K562 (cell line): Measurements from ENCODE around the gene IRF6. TPM values are rescaled to one million over a fixed set of nuclear protein-coding genes. Genes with fewer than 3 reads are reported as not detected.

ENCODE experiments used
- FOXA3 ChIP-seq, 2 experiments: fragments of 450-650 bp in 1 of 2; sonication (generic) in 1 of 2; formaldehyde crosslinking; IDR thresholded peaks in 1 of 2; conservative IDR thresholded peaks in 1 of 2; 2 replicates each; pipeline versions ENCODE4 v1.4.0 to v1.8.0; 2020 to 2022; ENCODE audit warnings: mild to moderate bottlenecking in 2 of 2, missing genetic modification reagents in 1 of 2
- FOXK2 ChIP-seq, 2 experiments: fragments of 450-650 bp; IDR thresholded peaks in 1 of 2; conservative IDR thresholded peaks in 1 of 2; 2 replicates each; pipeline ENCODE4 v1.6.1; 2016; ENCODE audit warnings: low read depth in 2 of 2, mild to moderate bottlenecking in 1 of 2
- GATAD2B ChIP-seq: fragments of 450-650 bp; IDR thresholded peaks from 2 replicates; pipeline ENCODE4 v1.6.1; 2017; ENCODE audit warnings: mild to moderate bottlenecking, borderline replicate concordance
- HCFC1 ChIP-seq: IDR thresholded peaks from 2 replicates; pipeline ENCODE4 v1.6.1; 2012; ENCODE audit warnings: low read depth, low read length, improper control_type of control experiment
- HDAC8 ChIP-seq: fragments of 450-650 bp; IDR thresholded peaks from 2 replicates; pipeline ENCODE4 v1.6.1; 2016; ENCODE audit warnings: mild to moderate bottlenecking, missing genetic modification characterization, moderate library complexity, missing compliant biosample characterization
- HLTF ChIP-seq: fragments of 450-650 bp; IDR thresholded peaks from 2 replicates; pipeline ENCODE4 v1.6.1; 2016
- IRF2 ChIP-seq: sonication (generic); formaldehyde crosslinking; IDR thresholded peaks from 2 replicates; pipeline ENCODE4 v1.8.1; 2022; ENCODE audit warnings: mild to moderate bottlenecking, missing genetic modification reagents
- KLF16 ChIP-seq: IDR thresholded peaks from 2 replicates; pipeline ENCODE4 v1.6.1; 2016; ENCODE audit warnings: antibody characterized with exemption
- NELFE ChIP-seq: IDR thresholded peaks from 2 replicates; pipeline ENCODE4 v1.6.1; 2011; ENCODE audit warnings: mild to moderate bottlenecking; ENCODE audit not compliant: insufficient read depth, insufficient read length
- PHF21A ChIP-seq: fragments of 450-650 bp; IDR thresholded peaks from 2 replicates; pipeline ENCODE4 v1.6.1; 2017; ENCODE audit warnings: low read depth, borderline replicate concordance
- POLR3A ChIP-seq: IDR thresholded peaks from 2 replicates; pipeline ENCODE4 v1.6.1; 2011; ENCODE audit warnings: borderline replicate concordance, mild to moderate bottlenecking, moderate library complexity; ENCODE audit not compliant: insufficient read length, insufficient read depth; ENCODE audit errors: extremely low read depth
- RFX7 ChIP-seq: fragments of 250-450 bp; sonication (Bioruptor Pico); IDR thresholded peaks from 2 replicates; pipeline ENCODE4 v1.5.1; 2021; ENCODE audit warnings: mild to moderate bottlenecking
- SETDB1 ChIP-seq: IDR thresholded peaks from one replicate; pipeline ENCODE4 v1.6.1; 2012; ENCODE audit warnings: low read length, control low read depth, inconsistent platforms
- TAF7 ChIP-seq: fragments of 450-650 bp; IDR thresholded peaks from 2 replicates; pipeline ENCODE4 v1.6.1; 2016; ENCODE audit warnings: missing genetic modification characterization, missing compliant biosample characterization
- TEAD1 ChIP-seq, 2 experiments: fragments of 450-650 bp in 1 of 2; sonication (generic) in 1 of 2; formaldehyde crosslinking; IDR thresholded peaks; 2 replicates each; pipeline versions ENCODE4 v1.4.0 to v1.8.0; 2020 to 2022; ENCODE audit warnings: mild to moderate bottlenecking in 2 of 2, missing genetic modification reagents in 1 of 2
- THRAP3 ChIP-seq: fragments of 450-650 bp; IDR thresholded peaks from 2 replicates; pipeline ENCODE4 v1.6.1; 2016; ENCODE audit warnings: mild to moderate bottlenecking, inconsistent platforms, borderline replicate concordance
- WHSC1 ChIP-seq: IDR thresholded peaks from one replicate; pipeline ENCODE4 v1.6.1; 2012; ENCODE audit warnings: low read length, control low read depth, inconsistent platforms
- XRCC3 ChIP-seq: fragments of 450-650 bp; IDR thresholded peaks from 2 replicates; pipeline ENCODE4 v1.6.1; 2017; ENCODE audit warnings: mild to moderate bottlenecking, moderate library complexity
- YY1 ChIP-seq, 3 experiments: IDR thresholded peaks; 2 replicates each; pipeline ENCODE4 v1.6.1; 2011; ENCODE audit warnings: low read length in 2 of 3, mild to moderate bottlenecking in 2 of 3, moderate library complexity in 2 of 3, borderline replicate concordance in 1 of 3, control low read depth in 1 of 3, low read depth in 1 of 3; ENCODE audit not compliant: insufficient read depth in 3 of 3, insufficient replicate concordance in 2 of 3, control insufficient read depth in 1 of 3, insufficient read length in 1 of 3; ENCODE audit errors: extremely low read depth in 1 of 3
- ZFP1 ChIP-seq: fragments of 450-650 bp; formaldehyde crosslinking; IDR thresholded peaks from 2 replicates; pipeline ENCODE4 v1.4.0; 2020; ENCODE audit warnings: mild to moderate bottlenecking, mixed read lengths
- ZNF197 ChIP-seq: fragments of 200-800 bp; sonication (Bioruptor generic); IDR thresholded peaks from 2 replicates; pipeline ENCODE4 v1.6.1; 2016; ENCODE audit warnings: low read depth, missing genetic modification characterization, missing compliant biosample characterization
- ZNF274 ChIP-seq: IDR thresholded peaks from 2 replicates; pipeline ENCODE4 v1.6.1; 2011; ENCODE audit warnings: low read depth, mild to moderate bottlenecking, low read length, moderate library complexity, borderline replicate concordance
- ZNF280A ChIP-seq: fragments of 450-650 bp; IDR thresholded peaks from 2 replicates; pipeline ENCODE4 v1.6.1; 2018; ENCODE audit warnings: mild to moderate bottlenecking, low read depth; ENCODE audit not compliant: partially characterized antibody
- ZNF696 ChIP-seq: fragments of 250-450 bp; sonication (Bioruptor Pico); conservative IDR thresholded peaks from 2 replicates; pipeline ENCODE4 v1.4.0; 2020; ENCODE audit warnings: mild to moderate bottlenecking, moderate library complexity
- ZNF717 ChIP-seq: fragments of 250-450 bp; sonication (Bioruptor Pico); IDR thresholded peaks from 2 replicates; pipeline ENCODE4 v1.5.0; 2021
- ZSCAN29 ChIP-seq: fragments of 450-650 bp; IDR thresholded peaks from 2 replicates; pipeline ENCODE4 v1.6.1; 2017
- polyA plus RNA-seq, 8 experiments: library from polyadenylated mRNA; depleted of rRNA in 4 of 8; stranded (reverse) in 5 of 8; unstranded in 3 of 8; fragments of >200 nt; fragmentation: Nextera tagmentation in 2 of 8; fragmentation: Illumina TruSeq in 1 of 8; extraction: Ambion mirVana in 2 of 8; extraction: Trizol in 1 of 8; gene quantifications; 2 replicates each; pipeline versions ENCODE4 v1.2.1 to v1.2.3, GENCODE V29; 2011 to 2014; ENCODE audit warnings: inconsistent platforms in 1 of 8, missing spikeins in 1 of 8
- total RNA-seq, 7 experiments: library from RNA; depleted of rRNA in 6 of 7; stranded (reverse); fragments of >200 nt in 6 of 7; fragmentation: Illumina TruSeq in 2 of 7; extraction: Trizol in 2 of 7; gene quantifications; 2 replicates each; pipeline versions ENCODE4 v1.2.1 to v1.2.3, GENCODE V29; 2011 to 2021; ENCODE audit warnings: low replicate concordance in 1 of 7

IRF6 gene
- total and polyA plus RNA-seq, 9 of the 15 experiments (the other 6 are each of a cell fraction or from before 2014, with no cell fraction given) = 0.03 to 0.65 (median 0.17) TPM

GRCh38 chr1:209808059-209808581 is 2.2 kb upstream of the IRF6 start (continued):
- TF ChIP-seq ZNF197 (CRISPR knock-in tag) (no peak), HDAC8 (tag) (no peak), IRF2 (no peak), THRAP3 (no peak), POLR3A (no peak), HLTF (no peak), YY1 (IDR thresholded peaks at IDR 0.05; ENCODE audit: borderline replicate concordance in 1 of 3, control insufficient read depth in 1 of 3, extremely low read depth in 1 of 3, insufficient read depth in 3 of 3, insufficient read length in 1 of 3, insufficient replicate concordance in 2 of 3, low read depth in 1 of 3, low read length in 2 of 3) (no peak), ZNF274 (no peak), HCFC1 (no peak), KLF16 (no peak), ZSCAN29 (no peak), FOXK2 (conservative IDR thresholded peaks at IDR 0.05 in 1 of 2, IDR thresholded peaks at IDR 0.05 in 1 of 2; ENCODE audit: low read depth in 2 of 2) (peak; percentile 51 to 77; a peak in 2 of 4 replicates), ZFP1 (CRISPR knock-in tag) (no peak), ZNF280A (no peak), RFX7 (CRISPR knock-in tag) (no peak), SETDB1 (no peak), XRCC3 (no peak), WHSC1 (no peak), FOXA3 (CRISPR knock-in tag; conservative IDR thresholded peaks at IDR 0.05 in 1 of 2, IDR thresholded peaks at IDR 0.05 in 1 of 2) (peak; percentile 86 to 87), TEAD1 (CRISPR knock-in tag; IDR thresholded peaks at IDR 0.05) (peak in 1 of 2 experiments; percentile 70; a peak in 1 of 4 replicates), NELFE (no peak), ZNF717 (CRISPR knock-in tag) (no peak), ZNF696 (no peak), PHF21A (no peak), TAF7 (tag) (no peak), GATAD2B (no peak)
